B cell (primary cell): ENCODE data around the gene CD96. TPM values are rescaled to one million over a fixed set of nuclear protein-coding genes. Genes with fewer than 3 reads are reported as not detected.
A peak's percentile ranks its signal among the peaks of the same experiment; 100 is the strongest.

Experiments used
- ATAC-seq: fragments of 200-7000 bp; cut with Tn5 transposase; one replicate; pipeline ENCODE4 v1.10.0; 2021; ENCODE audit warnings: low read depth, mild to moderate bottlenecking, moderate number of reproducible peaks, moderate library complexity
- CTCF ChIA-PET: fragments of 350-600 bp; sonication (Branson Sonifier 250); formaldehyde crosslinking; loops from one replicate; lab custom pipeline; 2021; ENCODE audit warnings: antibody characterized with exemption, inconsistent platforms; lab: Charles Lee
- POLR2A ChIA-PET: fragments of 350-600 bp; sonication (Branson Sonifier 250); formaldehyde crosslinking; loops from one replicate; lab custom pipeline; 2021; ENCODE audit warnings: antibody characterized with exemption; lab: Charles Lee
- DNase-seq: peaks from one replicate; pipeline ENCODE4 v3.0.0; 2013
- H2AFZ ChIP-seq: 2 replicates; pipeline ENCODE4 v1.6.1; 2012; ENCODE audit warnings: mild to moderate bottlenecking, low read depth, low read length; ENCODE audit not compliant: insufficient read depth, poor library complexity, severe bottlenecking
- H3K27ac ChIP-seq, 2 donors: 1 replicate in 1 of 2; 2 replicates in 1 of 2; pipeline ENCODE4 v1.5.1; 2012 to 2013; ENCODE audit warnings: low read length in 2 of 2, mild to moderate bottlenecking in 2 of 2, moderate library complexity in 1 of 2
- H3K27me3 ChIP-seq, 4 experiments: fragments of 200-600 bp in 1 of 4; sonication (generic) in 1 of 4; replicated peaks in 1 of 4; 1 replicate in 2 of 4; 2 replicates in 2 of 4; pipeline versions ENCODE4 v1.6.1 to v1.7.0; 2013 to 2016; ENCODE audit warnings: low read length in 3 of 4, mild to moderate bottlenecking in 2 of 4, mixed read lengths in 1 of 4, moderate library complexity in 1 of 4; ENCODE audit not compliant: insufficient read depth in 4 of 4, control insufficient read depth in 3 of 4; ENCODE audit errors: control extremely low read depth in 1 of 4
- H3K36me3 ChIP-seq, 2 experiments: replicated peaks in 1 of 2; 1 replicate in 1 of 2; 2 replicates in 1 of 2; pipeline versions ENCODE4 v1.6.1 to v1.7.1; 2013; ENCODE audit warnings: low read length in 1 of 2; ENCODE audit not compliant: insufficient read depth in 2 of 2, control insufficient read depth in 1 of 2; ENCODE audit errors: control extremely low read depth in 1 of 2, extremely low read depth in 1 of 2
- H3K4me1 ChIP-seq, 2 donors: fragments of 200-600 bp in 1 of 2; sonication (generic) in 1 of 2; 1 replicate in 1 of 2; 2 replicates in 1 of 2; pipeline versions ENCODE4 v1.5.1 to v1.6.1; 2013 to 2017; ENCODE audit warnings: low read length in 2 of 2; ENCODE audit not compliant: control insufficient read depth in 2 of 2, insufficient read depth in 2 of 2
- H3K4me2 ChIP-seq: replicated peaks from 2 replicates; pipeline ENCODE3; 2012; ENCODE audit warnings: mild to moderate bottlenecking, low read depth, low read length; ENCODE audit not compliant: poor library complexity, severe bottlenecking
- H3K4me3 ChIP-seq, 5 experiments: fragments of 200-600 bp in 1 of 5; sonication (generic) in 1 of 5; 1 replicate in 3 of 5; 2 replicates in 2 of 5; pipeline versions ENCODE4 v1.5.1 to v1.7.0; 2011 to 2016; ENCODE audit warnings: low read length in 4 of 5, mild to moderate bottlenecking in 4 of 5, low read depth in 2 of 5, control low read depth in 1 of 5, moderate library complexity in 1 of 5; ENCODE audit not compliant: insufficient read depth in 1 of 5; ENCODE audit errors: control extremely low read depth in 1 of 5, extremely low read depth in 1 of 5
- H3K79me2 ChIP-seq: fragments of 200-600 bp; sonication (generic); one replicate; pipeline ENCODE4 v1.6.0; 2016; ENCODE audit warnings: low read length; ENCODE audit not compliant: control insufficient read depth, insufficient read depth
- H3K9ac ChIP-seq: fragments of 200-600 bp; sonication (generic); 2 replicates; pipeline ENCODE4 v1.6.1; 2017; ENCODE audit warnings: mild to moderate bottlenecking, low read length, moderate library complexity
- H3K9me3 ChIP-seq, 3 donors: one replicate each; pipeline versions ENCODE4 v1.6.1 to v1.7.1; 2013; ENCODE audit warnings: low read length in 2 of 3; ENCODE audit not compliant: control insufficient read depth in 2 of 3, insufficient read depth in 1 of 3; ENCODE audit errors: control extremely low read depth in 1 of 3
- H4K20me1 ChIP-seq: 2 replicates; pipeline ENCODE4 v1.6.0; 2012; ENCODE audit warnings: mild to moderate bottlenecking, low read length; ENCODE audit not compliant: insufficient read depth, control insufficient read depth, poor library complexity, severe bottlenecking
- H3K27ac Mint-ChIP-seq: one replicate; pipeline ENCODE4 v1.8.0; 2021; ENCODE audit warnings: mixed read lengths
- H3K27me3 Mint-ChIP-seq: one replicate; pipeline ENCODE4 v1.8.0; 2021; ENCODE audit warnings: mixed read lengths
- H3K4me1 Mint-ChIP-seq: one replicate; pipeline ENCODE4 v1.8.0; 2021; ENCODE audit warnings: mixed read lengths
- H3K4me3 Mint-ChIP-seq: one replicate; pipeline ENCODE4 v1.8.0; 2021; ENCODE audit warnings: mixed read lengths
- H3K9me3 Mint-ChIP-seq: one replicate; pipeline ENCODE4 v1.8.0; 2022; ENCODE audit warnings: mixed read lengths; ENCODE audit not compliant: insufficient read depth
- CTCF ChIP-seq: fragments of 200-600 bp; IDR thresholded peaks from one replicate; pipeline ENCODE4 v1.8.0; 2022; ENCODE audit warnings: antibody characterized with exemption, mild to moderate bottlenecking
- EZH2 ChIP-seq: IDR thresholded peaks from 2 replicates; pipeline ENCODE4 v1.6.1; 2012; ENCODE audit warnings: borderline replicate concordance, low read depth, mild to moderate bottlenecking, moderate library complexity, low read length; ENCODE audit not compliant: insufficient read depth, poor library complexity, severe bottlenecking
- WGBS: methylation state at CpG from one replicate; pipeline ENCODE4 v1.1.5; 2013; ENCODE audit warnings: missing lambda C conversion rate; ENCODE audit not compliant: insufficient coverage; 5-methylcytosine and 5-hydroxymethylcytosine counted together
- intact Hi-C: fragments of 100-400 bp; cut with micrococcal nuclease; formaldehyde crosslinking; loops from one replicate; pipeline ENCODE4 v1.10.0; 2022
- polyA plus RNA-seq: library from polyadenylated mRNA; depleted of rRNA; stranded (reverse); fragments of >200 nt; gene quantifications from 2 replicates; pipeline ENCODE4 v1.2.3, GENCODE V29; 2012
- total RNA-seq, 2 donors: library from RNA; stranded (reverse); fragments of 120-200 nt in 1 of 2; gene quantifications; 1 replicate in 1 of 2; 2 replicates in 1 of 2; pipeline versions ENCODE4 v1.2.3 to v1.2.4, GENCODE V29; 2013 to 2022

Gene CD96
- total and polyA plus RNA-seq, 2 donors (not counting 1 experiment from before 2014, with no cell fraction given): 21.4 to 56.2 TPM

- intact Hi-C loops: loop anchor here (5.0 kb wide), 2 partner anchors 801 to 1226 kb away; no protein-coding TSS in a partner anchor
- WGBS: no CpG with 5 or more reads among the region's 1 CpG
These were observed 3.9 kb upstream of the CD96 start for GRCh38 chr3:111538111-111538510.

More at GRCh38 chr3:111538111-111538510, 3.9 kb upstream of the CD96 start:
- DNase-seq: peak; percentile 2
- Histone ChIP-seq H3K9ac (no peak overlapping the region), H3K27ac (no peak overlapping the region), H3K4me3 (no peak overlapping the region), H4K20me1 (no peaks in the 10 kb centered on the region), H3K4me1 (peaks cover 37 to 42% of the 10 kb centered on the region in 2 donors), H3K9me3 (no peaks in the 10 kb centered on the region), H2AFZ (no peak overlapping the region), H3K36me3 (no peaks in the 10 kb centered on the region), H3K27me3 (no peaks in the 10 kb centered on the region), H3K4me2 (no peak overlapping the region), H3K79me2 (no peaks in the 10 kb centered on the region)
- Mint-ChIP-seq H3K27me3 (no peaks in the 10 kb centered on the region), H3K4me3 (no peak overlapping the region), H3K4me1 (peaks cover 53% of the 10 kb centered on the region), H3K27ac (no peak overlapping the region), H3K9me3 (no peaks in the 10 kb centered on the region)
- ATAC-seq: no peak
- TF ChIP-seq EZH2 (no peak), CTCF (no peak)
- ChIA-PET CTCF (interaction anchor here (1.3 kb wide), 1 partner anchor 10 kb away, joined by 9 read pairs; no protein-coding TSS in a partner anchor), POLR2A (no interaction called here)
